Measurements from ENCODE around the gene SERPINE1.

Gene SERPINE1

DNA sequence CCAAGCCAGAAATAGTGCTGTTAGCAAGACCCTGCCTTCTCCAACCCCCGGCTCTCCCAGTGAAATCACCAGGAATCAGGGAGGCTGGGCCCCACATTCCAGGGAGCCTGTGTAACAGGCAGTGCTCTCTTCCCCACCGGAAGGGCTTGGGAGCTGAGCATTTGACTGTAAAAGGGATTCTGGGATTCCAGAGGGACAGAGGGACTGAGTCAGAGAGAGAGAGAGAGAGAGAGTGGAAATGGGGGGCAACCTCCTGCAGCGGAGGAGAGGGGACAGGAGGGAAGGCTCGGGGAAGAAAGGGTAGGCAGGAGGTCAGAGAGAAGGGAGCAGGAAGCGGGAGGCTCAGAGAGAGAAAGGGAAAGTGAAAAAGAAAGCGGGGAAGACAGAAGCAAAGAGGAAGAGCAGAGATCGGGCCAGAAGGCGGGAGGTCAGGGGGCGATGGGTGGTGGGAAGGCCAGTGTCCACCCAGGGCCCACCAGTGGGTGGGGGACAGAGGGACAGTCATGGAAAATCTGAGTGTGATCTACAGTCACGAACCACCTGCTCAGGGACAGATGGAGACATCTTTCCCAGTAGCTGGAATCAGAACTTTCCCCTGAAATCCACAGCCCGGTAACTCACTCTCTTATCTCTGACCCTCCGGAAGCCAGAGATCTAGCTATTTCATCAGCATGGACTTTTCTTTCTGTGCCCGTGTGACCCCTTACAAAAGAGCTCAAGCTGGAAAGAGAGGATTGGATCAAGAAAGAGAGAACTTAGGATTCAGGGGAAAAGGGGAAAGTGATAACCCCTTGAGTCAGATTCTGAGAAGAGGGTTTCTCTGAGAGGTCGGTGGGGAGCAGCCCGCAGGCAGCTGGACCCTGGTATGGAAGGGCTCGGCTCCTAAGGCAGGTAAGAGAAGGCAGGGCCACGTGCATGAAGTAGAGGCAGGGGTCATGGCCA is 4.6 kb upstream of the SERPINE1 start:
- no peaks in the 10 kb centered on the region for H3K36me3 ChIP-seq (replicated peaks; ENCODE audit: insufficient read depth, low read length)
- no peak overlapping the region for H3K4me3 ChIP-seq (ENCODE audit: low read length)
- H4K20me1 ChIP-seq (ENCODE audit: insufficient read depth, low read length): no peaks in the 10 kb centered on the region
- no peaks in the 10 kb centered on the region for H3K9me2 ChIP-seq (replicated peaks; ENCODE audit: insufficient read depth, low read length)
- H2AFZ ChIP-seq (ENCODE audit: low read length): no peak overlapping the region
- no peaks in the 10 kb centered on the region for H3K79me2 ChIP-seq (ENCODE audit: low read length)
- no peaks in the 10 kb centered on the region for H3K9me3 ChIP-seq (replicated peaks; ENCODE audit: insufficient read depth, low read length)
- TF ChIP-seq, protein P1, sequence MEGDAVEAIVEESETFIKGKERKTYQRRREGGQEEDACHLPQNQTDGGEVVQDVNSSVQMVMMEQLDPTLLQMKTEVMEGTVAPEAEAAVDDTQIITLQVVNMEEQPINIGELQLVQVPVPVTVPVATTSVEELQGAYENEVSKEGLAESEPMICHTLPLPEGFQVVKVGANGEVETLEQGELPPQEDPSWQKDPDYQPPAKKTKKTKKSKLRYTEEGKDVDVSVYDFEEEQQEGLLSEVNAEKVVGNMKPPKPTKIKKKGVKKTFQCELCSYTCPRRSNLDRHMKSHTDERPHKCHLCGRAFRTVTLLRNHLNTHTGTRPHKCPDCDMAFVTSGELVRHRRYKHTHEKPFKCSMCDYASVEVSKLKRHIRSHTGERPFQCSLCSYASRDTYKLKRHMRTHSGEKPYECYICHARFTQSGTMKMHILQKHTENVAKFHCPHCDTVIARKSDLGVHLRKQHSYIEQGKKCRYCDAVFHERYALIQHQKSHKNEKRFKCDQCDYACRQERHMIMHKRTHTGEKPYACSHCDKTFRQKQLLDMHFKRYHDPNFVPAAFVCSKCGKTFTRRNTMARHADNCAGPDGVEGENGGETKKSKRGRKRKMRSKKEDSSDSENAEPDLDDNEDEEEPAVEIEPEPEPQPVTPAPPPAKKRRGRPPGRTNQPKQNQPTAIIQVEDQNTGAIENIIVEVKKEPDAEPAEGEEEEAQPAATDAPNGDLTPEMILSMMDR (IDR thresholded peaks at IDR 0.05; ENCODE audit: low read length): no peak
- no peak for TF ChIP-seq EZH2phosphoT487 (IDR thresholded peaks at IDR 0.05; ENCODE audit: low read length)
- TF ChIP-seq EZH2 (optimal IDR thresholded peaks at IDR 0.05; ENCODE audit: low read depth, low read length): no peak
- H3K9ac ChIP-seq (ENCODE audit: low read length): no peak overlapping the region
- no peak overlapping the region for H3K27ac ChIP-seq (ENCODE audit: low read length)
- no peak overlapping the region; the same call in 1 of the 2 replicates for H3K4me2 ChIP-seq (ENCODE audit: low read depth, low read length)
- H3K27me3 ChIP-seq (replicated peaks; ENCODE audit: insufficient read depth, low read length): peaks cover 97% of the 10 kb centered on the region
- H3K4me1 ChIP-seq (ENCODE audit: low read length): peaks cover 16% of the 10 kb centered on the region
- DNase-seq: no peak
- no peaks in the 10 kb centered on the region for H3F3A ChIP-seq (ENCODE audit: insufficient read depth, low read length)

DNA sequence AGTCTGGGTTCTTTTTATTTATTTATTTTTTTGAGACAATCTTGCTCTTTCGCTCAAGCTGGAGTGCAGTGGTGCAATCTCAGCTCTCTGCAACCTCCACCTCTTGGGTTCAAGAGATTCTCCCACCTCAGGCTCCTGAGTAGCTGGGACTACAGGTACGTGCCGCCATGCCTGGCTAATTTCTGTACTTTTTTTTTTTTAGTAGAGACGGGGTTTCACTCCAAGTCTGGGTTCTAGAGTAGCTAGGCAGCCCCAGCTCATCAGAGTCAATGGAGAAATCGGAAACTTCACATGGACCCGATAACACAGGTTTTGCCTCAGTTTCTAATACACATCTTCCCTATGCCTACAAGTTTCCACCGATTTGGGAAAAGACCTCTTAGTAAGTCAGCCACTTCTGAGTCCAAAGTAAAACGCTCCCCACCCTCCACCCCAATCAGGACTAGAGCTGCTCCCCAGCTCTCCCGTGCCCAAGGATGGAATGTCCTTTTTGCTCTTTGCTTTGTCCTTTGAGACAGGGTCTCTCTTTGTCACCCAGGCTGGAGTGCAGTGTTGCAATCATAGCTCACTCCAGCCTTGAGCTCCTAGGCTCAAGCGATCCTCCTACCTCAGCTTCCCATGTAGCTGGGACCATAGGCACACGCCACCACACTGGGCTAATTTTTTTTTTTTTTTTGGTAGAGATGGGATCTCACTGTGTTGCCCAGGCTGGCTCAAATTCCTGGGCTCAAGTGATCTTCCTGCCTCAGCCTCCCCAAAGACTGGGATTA is 3.8 kb upstream of the SERPINE1 start:
- Histone ChIP-seq H4K20me1 (ENCODE audit: insufficient read depth, low read length) (no peaks in the 10 kb centered on the region), H3K9ac (ENCODE audit: low read length) (no peak overlapping the region), H3K36me3 (replicated peaks; ENCODE audit: insufficient read depth, low read length) (no peaks in the 10 kb centered on the region), H3K4me1 (ENCODE audit: low read length) (peaks cover 16% of the 10 kb centered on the region), H3K79me2 (ENCODE audit: low read length) (no peaks in the 10 kb centered on the region), H3F3A (ENCODE audit: insufficient read depth, low read length) (no peaks in the 10 kb centered on the region), H2AFZ (ENCODE audit: low read length) (no peak overlapping the region), H3K27me3 (replicated peaks; ENCODE audit: insufficient read depth, low read length) (peaks cover 100% of the 10 kb centered on the region), H3K4me3 (ENCODE audit: low read length) (no peak overlapping the region), H3K9me2 (replicated peaks; ENCODE audit: insufficient read depth, low read length) (no peaks in the 10 kb centered on the region), H3K9me3 (replicated peaks; ENCODE audit: insufficient read depth, low read length) (no peaks in the 10 kb centered on the region), H3K4me2 (ENCODE audit: low read depth, low read length) (no peak overlapping the region), H3K27ac (ENCODE audit: low read length) (no peak overlapping the region)
- no peak for TF ChIP-seq EZH2 (optimal IDR thresholded peaks at IDR 0.05; ENCODE audit: low read depth, low read length)
- DNase-seq: no peak

DNA sequence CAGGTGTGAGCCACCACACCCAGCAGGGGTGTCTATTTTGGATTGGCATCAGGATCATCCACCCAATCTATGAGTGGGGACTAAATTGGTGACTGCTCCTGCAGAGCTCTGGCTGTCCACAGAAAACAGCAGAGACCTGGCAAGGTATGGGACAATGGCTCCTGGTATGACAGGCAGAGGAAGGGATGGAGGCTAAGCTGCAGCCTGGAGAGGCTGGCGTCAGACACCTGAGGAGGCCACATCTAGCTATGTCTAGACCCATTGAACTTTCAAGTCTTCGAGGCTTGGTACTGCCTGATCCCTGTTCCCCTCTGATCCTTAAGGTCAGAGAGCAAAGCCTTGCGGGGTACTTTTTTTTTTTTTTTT is 3.2 kb upstream of the SERPINE1 start:
- no peaks in the 10 kb centered on the region for H3K79me2 ChIP-seq (ENCODE audit: low read length)
- DNase-seq: no peak
- H3K9me3 ChIP-seq (replicated peaks; ENCODE audit: insufficient read depth, low read length): no peaks in the 10 kb centered on the region
- no peaks in the 10 kb centered on the region for H3F3A ChIP-seq (ENCODE audit: insufficient read depth, low read length)
- H3K9ac ChIP-seq (ENCODE audit: low read length): no peak overlapping the region
- H3K4me1 ChIP-seq (ENCODE audit: low read length): peaks cover 16% of the 10 kb centered on the region
- H3K4me2 ChIP-seq (ENCODE audit: low read depth, low read length): no peak overlapping the region
- no peak overlapping the region for H3K4me3 ChIP-seq (ENCODE audit: low read length)
- H3K36me3 ChIP-seq (replicated peaks; ENCODE audit: insufficient read depth, low read length): no peaks in the 10 kb centered on the region
- no peak overlapping the region for H3K27ac ChIP-seq (ENCODE audit: low read length)
- H3K27me3 ChIP-seq (replicated peaks; ENCODE audit: insufficient read depth, low read length): peaks cover 100% of the 10 kb centered on the region
- H4K20me1 ChIP-seq (ENCODE audit: insufficient read depth, low read length): no peaks in the 10 kb centered on the region
- H2AFZ ChIP-seq (ENCODE audit: low read length): no peak overlapping the region
- TF ChIP-seq, protein P1 (IDR thresholded peaks at IDR 0.05; ENCODE audit: low read length): no peak
- TF ChIP-seq EZH2 (optimal IDR thresholded peaks at IDR 0.05; ENCODE audit: low read depth, low read length): no peak
- no peak for TF ChIP-seq EZH2phosphoT487 (IDR thresholded peaks at IDR 0.05; ENCODE audit: low read length)
- H3K9me2 ChIP-seq (replicated peaks; ENCODE audit: insufficient read depth, low read length): no peaks in the 10 kb centered on the region
